ENCODE results near the gene ITGA6. TPM values are rescaled to one million over a fixed set of nuclear protein-coding genes. Genes with fewer than 3 reads are reported as not detected.
A peak's percentile ranks its signal among the peaks of the same experiment; 100 is the strongest.

The ITGA6 gene
- total RNA-seq, 1 donor from 2014 or later: 650 TPM

DNA sequence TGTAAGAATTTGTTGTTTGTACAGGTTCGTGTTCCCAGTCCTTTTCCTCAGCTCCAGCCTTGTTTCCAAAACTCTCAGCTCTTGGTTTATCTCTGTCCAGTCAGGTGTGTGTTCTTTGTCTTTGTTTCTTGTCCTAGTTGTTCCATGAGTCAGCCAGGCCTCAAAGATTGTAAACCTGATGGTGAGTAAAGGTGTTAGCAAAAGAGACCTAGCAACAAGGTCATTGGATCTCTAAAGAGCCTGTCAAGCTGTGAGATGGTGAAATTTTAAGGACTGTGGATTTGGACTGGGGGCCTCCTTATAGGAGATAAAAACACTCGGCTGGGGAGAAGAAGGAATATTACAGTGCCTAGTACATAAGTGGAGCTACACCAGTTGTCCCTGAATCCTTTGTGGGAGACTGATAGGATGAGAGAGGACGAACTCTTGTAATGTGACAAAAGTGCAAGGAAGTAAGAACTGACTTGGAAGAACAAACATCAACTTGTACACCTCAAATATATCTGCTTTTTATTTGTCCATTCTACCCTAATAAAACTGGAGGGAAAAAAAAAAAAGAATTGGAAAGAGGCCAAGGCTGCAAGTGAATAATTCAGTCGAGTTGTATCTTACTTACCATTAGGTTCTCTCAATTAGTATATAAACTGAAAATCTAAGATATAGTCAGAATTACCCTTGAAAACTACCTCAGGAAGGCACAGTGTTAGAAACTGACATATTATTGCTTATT is 37.2 kb downstream of the ITGA6 start:
- no peak for DNase-seq (ENCODE audit: low read depth)

GRCh38 chr2:172465417-172466334 is 38.3 kb downstream of the ITGA6 start:
- peak; percentile 85 for DNase-seq (ENCODE audit: low read depth)

DNA sequence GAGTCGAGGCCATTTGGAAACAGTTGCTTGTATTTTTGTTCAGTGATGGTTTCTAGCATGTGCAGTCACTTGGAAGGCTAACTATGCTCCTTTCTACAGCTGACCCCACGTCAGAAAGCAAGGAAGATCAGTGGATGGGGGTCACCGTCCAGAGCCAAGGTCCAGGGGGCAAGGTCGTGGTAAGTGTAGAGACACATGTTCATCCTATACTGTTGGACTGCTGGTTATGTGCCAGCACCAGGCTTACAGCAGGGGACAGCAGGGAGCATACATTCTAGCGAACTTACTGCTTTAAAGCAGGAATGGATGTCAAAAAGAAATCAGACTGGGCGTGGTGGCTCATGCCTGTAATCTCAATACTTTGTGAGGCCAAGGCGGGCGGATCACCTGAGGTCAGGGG is 40.0 kb downstream of the ITGA6 start:
- DNase-seq (ENCODE audit: low read depth): no peak

GRCh38 chr2:172470958-172471922 is 43.9 kb downstream of the ITGA6 start:
- no peak for DNase-seq (ENCODE audit: low read depth)

DNA sequence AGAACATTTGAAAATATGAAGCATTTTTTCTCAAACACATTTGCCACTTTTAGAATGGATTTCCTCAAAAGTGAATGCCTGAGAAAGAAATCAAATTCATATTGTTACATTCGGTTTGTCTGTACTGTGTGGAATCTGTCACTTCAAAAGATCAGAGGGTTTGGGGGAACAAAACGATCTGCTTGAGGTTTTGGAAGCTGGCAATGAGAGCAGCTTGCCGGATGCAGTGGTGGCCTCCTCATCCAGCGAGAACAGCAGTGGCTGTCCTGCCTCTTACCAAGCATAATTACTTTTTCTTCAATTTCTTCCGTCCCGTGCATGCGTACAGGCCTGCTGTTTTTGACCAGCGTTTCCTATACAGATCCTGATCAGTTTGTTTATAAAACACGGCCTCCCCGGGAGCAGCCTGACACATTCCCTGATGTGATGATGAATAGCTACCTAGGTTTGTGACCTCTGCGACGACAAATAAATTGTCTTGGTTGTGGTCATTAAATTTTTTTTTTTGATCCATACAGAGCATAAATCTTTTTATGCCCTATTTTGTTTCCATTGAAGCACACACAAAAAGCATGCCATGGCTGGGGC is 45.2 kb downstream of the ITGA6 start:
- DNase-seq (ENCODE audit: low read depth): no peak

- DNase-seq (ENCODE audit: low read depth): no peak
Measured at GRCh38 chr2:172473167-172473566, 45.8 kb downstream of the ITGA6 start.

GRCh38 chr2:172478353-172478752 is 51.0 kb downstream of the ITGA6 start:
- no peak for DNase-seq (ENCODE audit: low read depth)

DNA sequence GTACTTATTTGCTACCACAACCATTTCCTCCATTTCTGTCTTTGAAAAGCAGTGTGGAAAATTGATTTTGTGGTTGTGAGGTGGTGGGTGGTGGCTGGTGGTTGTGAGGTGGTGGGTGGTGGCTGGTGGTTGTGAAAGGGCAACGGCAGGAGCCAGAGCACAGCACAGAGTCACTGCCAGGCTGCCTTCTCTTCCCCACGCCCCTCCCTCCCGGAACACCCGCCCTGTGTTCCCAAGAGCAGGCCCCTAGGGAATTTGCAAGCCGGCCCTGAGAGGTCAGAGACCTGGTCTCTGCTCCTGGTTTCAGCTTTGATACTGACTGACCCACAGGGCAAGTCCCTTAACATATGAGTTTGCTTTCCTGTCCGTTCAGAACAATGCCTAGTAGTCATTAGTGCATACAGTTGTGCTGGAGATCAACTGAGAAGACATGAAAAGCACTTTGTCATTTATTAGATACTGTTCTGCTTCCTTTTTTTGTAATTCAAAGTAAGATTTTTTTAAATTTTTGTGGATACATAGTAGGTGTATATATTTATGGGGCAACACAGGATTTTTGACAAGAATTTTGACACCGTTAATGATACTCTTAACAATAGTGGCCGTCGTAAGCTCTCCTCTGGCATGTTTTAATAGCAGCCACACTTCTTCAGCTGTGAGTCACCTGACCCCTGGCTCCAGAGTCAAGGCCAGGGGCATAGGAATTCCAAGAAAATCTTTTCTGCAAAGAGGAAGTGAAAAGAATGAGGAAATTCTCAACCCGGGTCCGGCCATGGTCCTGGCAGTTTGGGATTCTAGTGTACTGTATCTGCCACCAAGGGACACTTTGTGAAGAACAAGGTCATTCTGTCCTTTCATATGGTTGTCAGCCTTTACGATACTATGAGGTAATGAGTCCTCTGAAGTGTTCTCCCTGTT is 53.2 kb downstream of the ITGA6 start:
- DNase-seq (ENCODE audit: low read depth): peak; percentile 64

GRCh38 chr2:172481507-172482262 is 54.3 kb downstream of the ITGA6 start:
- DNase-seq (ENCODE audit: low read depth): no peak

DNA sequence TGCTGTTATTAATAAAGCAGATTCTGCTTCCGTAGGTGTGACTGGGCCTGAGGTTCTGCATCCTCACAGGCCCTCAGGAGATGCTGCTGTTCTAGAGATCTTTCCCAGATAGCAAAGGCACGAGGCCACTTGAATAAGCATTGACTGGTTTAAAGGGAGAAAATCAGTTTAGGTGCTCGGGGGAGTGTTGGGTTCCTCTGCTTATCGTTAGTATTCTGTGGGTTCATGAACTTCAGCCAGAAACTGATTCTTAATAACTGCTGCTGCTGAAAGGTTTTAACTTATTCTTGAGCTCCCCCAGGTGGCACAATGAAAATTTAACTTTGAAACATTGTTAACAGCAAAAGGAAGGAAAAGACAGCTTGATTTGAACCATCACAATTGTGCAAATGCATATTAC is 56.9 kb downstream of the ITGA6 start:
- DNase-seq (ENCODE audit: low read depth): peak; percentile 49

GRCh38 chr2:172484706-172485105 is 57.3 kb downstream of the ITGA6 start:
- no peak for DNase-seq (ENCODE audit: low read depth)

GRCh38 chr2:172488556-172488955 is 61.2 kb downstream of the ITGA6 start:
- DNase-seq (ENCODE audit: low read depth): no peak

DNA sequence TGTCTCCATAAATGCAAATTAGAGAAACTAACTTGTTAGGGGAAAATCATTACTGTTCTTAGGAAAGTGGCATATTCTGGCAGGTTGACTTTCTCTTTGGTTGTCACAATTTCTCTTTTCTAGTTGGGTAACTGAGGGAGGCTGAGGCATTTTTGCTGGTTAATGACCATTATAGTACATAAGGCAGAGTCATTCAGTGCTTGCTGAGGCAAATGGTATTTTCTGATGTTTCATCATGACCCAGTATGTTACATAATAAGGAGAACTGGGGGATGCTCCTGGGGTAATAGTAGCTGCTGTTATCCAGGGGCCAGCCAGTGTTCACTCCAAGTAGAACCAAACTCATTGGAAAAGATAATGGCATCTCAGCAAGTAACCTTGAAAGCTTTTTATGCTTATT is 62.3 kb downstream of the ITGA6 start:
- DNase-seq (ENCODE audit: low read depth): no peak

DNA sequence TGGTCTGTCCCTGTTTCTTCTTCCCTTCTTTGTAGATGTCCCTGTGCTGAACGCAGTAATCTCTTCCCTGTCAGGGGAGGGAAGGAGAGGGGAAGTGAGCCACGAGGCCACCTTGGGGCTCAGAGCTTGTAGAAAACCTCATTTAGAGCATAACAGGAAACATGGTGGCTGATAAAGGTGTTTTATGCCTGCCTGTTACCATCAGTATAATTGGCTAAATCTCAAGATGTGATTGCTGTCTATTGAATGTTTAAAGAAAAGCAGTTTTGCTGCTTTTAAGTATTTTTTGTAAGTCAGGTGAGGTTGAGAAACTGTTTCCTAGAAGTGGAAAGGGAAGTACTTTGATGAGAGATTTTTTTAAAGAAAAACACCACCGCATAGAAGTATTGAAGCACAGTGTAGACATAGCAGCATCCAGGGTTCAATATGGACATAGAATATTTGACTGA is 68.8 kb downstream of the ITGA6 start:
- DNase-seq (ENCODE audit: low read depth): no peak

GRCh38 chr2:172507199-172507598 is 79.8 kb downstream of the ITGA6 start:
- no peak for DNase-seq (ENCODE audit: low read depth)

GRCh38 chr2:172510088-172510487 is 82.7 kb downstream of the ITGA6 start:
- no peak for DNase-seq (ENCODE audit: low read depth)

- DNase-seq (ENCODE audit: low read depth): no peak
Measured at GRCh38 chr2:172510548-172510947, 83.2 kb downstream of the ITGA6 start.

DNA sequence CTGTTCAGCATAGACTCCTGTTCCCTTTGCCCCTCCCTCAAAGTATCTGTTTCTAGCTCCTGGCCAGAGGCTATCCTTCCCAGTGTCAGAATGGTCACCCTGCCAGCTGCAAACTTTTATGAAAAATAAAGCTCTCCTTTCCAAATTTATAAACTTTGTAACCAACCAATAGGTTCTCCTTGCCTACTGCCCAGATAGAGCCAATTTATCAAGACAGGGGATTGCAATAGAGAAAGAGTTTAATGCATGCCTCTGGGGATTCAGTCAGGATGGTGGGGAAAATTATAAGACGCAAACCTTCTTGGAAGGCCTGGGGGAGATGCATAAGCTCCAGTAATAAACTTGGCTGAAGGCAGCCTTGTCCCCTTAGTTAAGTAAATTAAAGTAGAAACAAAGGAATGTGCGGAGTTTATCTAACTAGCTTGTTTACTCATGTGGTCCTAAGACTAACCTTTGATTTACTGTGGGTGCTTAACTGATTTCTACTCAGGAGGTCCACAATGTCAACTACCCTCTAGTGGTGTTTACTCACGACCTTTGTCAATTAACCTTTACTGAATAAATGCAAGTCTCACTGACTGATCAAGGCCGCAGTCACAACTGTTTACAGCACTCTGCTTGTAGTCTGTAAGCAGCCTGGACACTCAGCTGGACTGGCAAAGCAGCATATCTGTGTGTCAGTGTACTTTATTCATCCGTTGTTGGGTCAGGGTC is 85.6 kb downstream of the ITGA6 start:
- no peak for DNase-seq (ENCODE audit: low read depth)

Data from myocyte (in vitro differentiated cells).